HG02884 (cell line): ENCODE measurements around the gene FLNA.
"Not testable (repeated sequence)": the region's sequence is repeated elsewhere in the genome, so short reads cannot be mapped to it uniquely, and the experiment has no call there.

Experiments
- ATAC-seq: cut with Tn5 transposase; IDR thresholded peaks from one replicate; pipeline ENCODE4 v1.9.1; 2021; ENCODE audit warnings: mild to moderate bottlenecking, moderate library complexity; ENCODE audit not compliant: unreplicated experiment

FLNA gene

GRCh38 chrX:154343620-154344019, 30.8 kb downstream of the FLNA start:
- not testable (repeated sequence) for ATAC-seq

GRCh38 chrX:154343063-154343462, 31.4 kb downstream of the FLNA start:
- ATAC-seq: not testable (repeated sequence)

- ATAC-seq: peak; percentile 76
Measured at GRCh38 chrX:154341399-154342298, 32.8 kb downstream of the FLNA start.

GRCh38 chrX:154334496-154334895, 39.9 kb downstream of the FLNA start:
- ATAC-seq: no peak

GRCh38 chrX:154333837-154334271, 40.6 kb downstream of the FLNA start:
- ATAC-seq: no peak

- ATAC-seq: no peak
Measured at GRCh38 chrX:154333116-154333515, 41.3 kb downstream of the FLNA start.

GRCh38 chrX:154332561-154332960, 41.9 kb downstream of the FLNA start:
- ATAC-seq: no peak

GRCh38 chrX:154329294-154329693, 45.1 kb downstream of the FLNA start:
- ATAC-seq: no peak

- no peak for ATAC-seq
Measured at GRCh38 chrX:154328646-154329045, 45.8 kb downstream of the FLNA start.

- ATAC-seq: no peak
Measured at GRCh38 chrX:154327038-154327820, 47.2 kb downstream of the FLNA start.

- ATAC-seq: no peak
Measured at GRCh38 chrX:154325541-154325940, 48.9 kb downstream of the FLNA start.

GRCh38 chrX:154323537-154323936, 50.9 kb downstream of the FLNA start:
- no peak for ATAC-seq

- ATAC-seq: no peak
Measured at GRCh38 chrX:154322890-154323289, 51.5 kb downstream of the FLNA start.

GRCh38 chrX:154321594-154321993, 52.8 kb downstream of the FLNA start:
- ATAC-seq: no peak

GRCh38 chrX:154321152-154321551, 53.3 kb downstream of the FLNA start:
- ATAC-seq: no peak

- no peak for ATAC-seq
Measured at GRCh38 chrX:154320406-154320805, 54.0 kb downstream of the FLNA start.

- ATAC-seq: no peak
Measured at GRCh38 chrX:154317391-154317995, 56.9 kb downstream of the FLNA start.

GRCh38 chrX:154315416-154315815, 59.0 kb downstream of the FLNA start:
- ATAC-seq: no peak

- ATAC-seq: no peak
Measured at GRCh38 chrX:154313147-154313546, 61.3 kb downstream of the FLNA start.

GRCh38 chrX:154312116-154312515, 62.3 kb downstream of the FLNA start:
- no peak for ATAC-seq
